HG03575 (cell line): ENCODE data around the gene PRIMA1.

Experiments
- ATAC-seq: cut with Tn5 transposase; IDR thresholded peaks from one replicate; pipeline ENCODE4 v1.9.1; 2021; ENCODE audit not compliant: unreplicated experiment, insufficient number of reproducible peaks, low FRiP score; ENCODE audit errors: extremely low read depth

Gene PRIMA1

GRCh38 chr14:93799617-93799988 lies 11.3 kb upstream of the PRIMA1 start:
- ATAC-seq, result no peak

GRCh38 chr14:93797536-93797935 lies 9.3 kb upstream of the PRIMA1 start:
- no peak for ATAC-seq

GRCh38 chr14:93797071-93797470 lies 8.8 kb upstream of the PRIMA1 start:
- ATAC-seq, result no peak

GRCh38 chr14:93794756-93795155 lies 6.5 kb upstream of the PRIMA1 start:
- no peak for ATAC-seq

DNA sequence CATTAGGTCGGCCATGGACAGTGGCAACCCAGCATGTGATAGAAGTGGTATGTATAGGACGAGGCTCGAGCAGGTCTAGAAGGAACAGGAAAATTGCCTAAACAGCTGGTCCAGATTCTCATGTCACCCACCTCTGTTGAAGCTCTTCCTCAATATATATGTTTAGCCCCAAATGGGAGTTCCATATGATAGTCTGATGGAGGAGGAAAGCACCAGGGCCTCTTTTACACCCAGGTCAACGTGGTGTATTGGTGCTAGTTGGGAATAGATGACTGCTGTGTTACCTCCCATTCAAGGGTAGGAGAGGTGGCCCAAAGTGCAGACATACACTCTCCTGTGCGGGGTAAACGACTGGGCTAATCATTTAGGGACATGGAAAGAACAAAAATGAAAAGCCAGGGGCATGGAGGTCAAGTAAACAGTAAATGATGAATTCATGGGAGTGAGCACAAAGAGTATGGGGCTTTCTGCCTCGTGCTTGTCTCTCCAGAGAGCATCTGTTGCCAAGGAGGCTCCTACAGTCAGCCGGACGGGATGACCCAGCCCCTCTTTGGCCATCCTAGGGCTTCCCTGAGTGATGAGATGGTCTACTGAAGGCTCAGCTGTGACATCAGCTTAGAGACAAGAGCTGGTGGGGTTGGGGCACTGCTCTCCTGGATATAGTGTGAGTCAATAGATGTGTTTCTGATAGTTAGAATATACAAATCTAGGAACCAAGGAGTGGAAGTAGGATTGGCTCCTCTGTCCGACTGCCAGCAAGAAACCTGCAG lies 5.5 kb upstream of the PRIMA1 start:
- ATAC-seq, result no peak

- ATAC-seq, result no peak
Observed at GRCh38 chr14:93792391-93792790, 4.1 kb upstream of the PRIMA1 start.

DNA sequence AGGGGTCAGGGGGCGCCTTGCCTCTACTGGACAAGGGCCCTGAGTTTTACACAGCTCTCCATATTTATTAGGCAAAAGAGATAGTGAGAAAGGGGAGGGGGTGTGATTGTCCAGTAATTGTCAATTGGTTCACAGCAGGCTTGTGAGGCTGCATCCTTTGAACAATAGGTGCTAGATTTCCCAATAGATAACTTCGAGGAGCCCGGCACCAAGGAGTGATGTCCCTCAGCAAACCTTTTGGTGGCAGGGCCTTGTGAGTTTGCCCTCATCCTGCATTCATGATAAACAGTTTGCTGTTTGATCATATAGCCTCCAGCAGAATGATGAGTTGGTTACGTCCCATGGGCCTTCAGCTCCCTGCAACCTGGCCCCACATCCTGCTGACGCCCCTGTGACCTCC lies 2.7 kb upstream of the PRIMA1 start:
- no peak for ATAC-seq

DNA sequence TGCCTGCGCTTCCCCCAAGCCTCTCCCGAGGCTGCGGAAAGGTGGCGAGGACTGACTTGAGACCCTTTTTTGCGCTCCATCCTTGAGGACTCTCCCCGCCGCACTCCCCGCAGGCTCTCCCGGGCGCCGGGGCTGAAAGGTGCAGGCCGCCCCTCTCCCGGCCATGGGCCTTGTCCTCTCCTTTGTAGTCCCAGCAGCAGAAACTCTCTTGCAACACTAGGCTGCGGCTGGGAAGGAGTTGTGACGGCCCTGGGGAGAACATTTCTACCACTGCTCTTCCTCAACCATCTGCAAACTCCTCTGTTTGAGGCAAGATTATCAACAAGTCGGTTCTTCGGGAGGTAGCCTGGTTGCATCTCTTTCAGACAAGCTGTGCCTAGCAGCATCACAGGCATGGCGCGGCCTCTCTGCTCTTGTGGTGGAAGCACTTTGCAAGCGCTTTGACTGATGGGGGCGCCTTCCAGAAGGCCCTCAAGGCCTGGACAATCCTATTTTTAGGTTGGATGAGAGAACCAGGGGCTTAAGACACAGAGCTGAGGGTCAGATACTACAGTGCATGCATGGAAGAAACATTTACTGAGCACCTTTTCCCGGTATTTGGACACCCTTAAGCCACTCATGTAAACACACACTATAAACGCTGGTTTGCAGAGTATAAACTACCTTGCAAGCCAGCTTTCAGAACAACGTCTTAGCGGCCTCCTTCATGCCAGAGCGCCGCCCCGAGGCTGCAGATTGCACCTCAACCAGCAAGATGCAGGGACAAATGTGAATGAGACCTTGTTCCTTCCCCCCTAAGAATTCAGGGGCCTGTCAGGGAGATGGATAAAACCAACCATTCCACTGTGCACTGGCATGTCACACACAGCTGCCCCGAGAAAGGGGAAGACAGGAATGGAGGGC lies 1.2 kb upstream of the PRIMA1 start:
- ATAC-seq, result no peak

- no peak for ATAC-seq
Observed at GRCh38 chr14:93788543-93789227, 400 bp upstream of the PRIMA1 start.

- ATAC-seq, result no peak
Observed at GRCh38 chr14:93787465-93788292, 606 bp downstream of the PRIMA1 start.

- no peak for ATAC-seq
Observed at GRCh38 chr14:93785423-93785822, 2.9 kb downstream of the PRIMA1 start.

- no peak for ATAC-seq
Observed at GRCh38 chr14:93784878-93785277, 3.4 kb downstream of the PRIMA1 start.

GRCh38 chr14:93780813-93781400 lies 7.4 kb downstream of the PRIMA1 start:
- ATAC-seq, result no peak

- no peak for ATAC-seq
Observed at GRCh38 chr14:93778856-93779629, 9.2 kb downstream of the PRIMA1 start.

GRCh38 chr14:93778453-93778852 lies 9.8 kb downstream of the PRIMA1 start:
- no peak for ATAC-seq

GRCh38 chr14:93775744-93776143 lies 12.5 kb downstream of the PRIMA1 start:
- no peak for ATAC-seq

DNA sequence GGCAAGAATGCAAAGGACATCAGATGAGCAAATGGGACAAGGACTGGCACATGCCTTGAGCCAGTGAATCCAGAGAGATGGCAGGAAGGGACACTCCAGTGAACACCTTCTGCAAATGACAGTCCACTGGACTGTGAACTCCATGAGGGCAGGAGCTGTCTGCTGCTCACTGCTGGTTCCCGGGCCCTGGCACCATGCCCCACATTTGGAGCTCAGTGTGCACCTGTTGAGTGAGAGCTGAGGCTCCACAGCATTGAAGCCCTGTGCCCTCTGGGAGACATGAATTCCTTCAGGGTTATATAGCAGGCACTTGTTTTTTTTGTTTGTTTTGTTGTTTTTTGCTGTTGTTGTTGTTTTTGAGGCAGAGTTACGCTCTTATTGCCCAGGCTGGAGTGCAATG lies 13.1 kb downstream of the PRIMA1 start:
- ATAC-seq, result no peak

GRCh38 chr14:93772263-93772662 lies 16.0 kb downstream of the PRIMA1 start:
- no peak for ATAC-seq
